Measurements from ENCODE around the gene CCDC171.

CCDC171 gene

GRCh38 chr9:15553528-15553898 lies 670 bp downstream of the CCDC171 start:
- TF ChIP-seq TCF12 (IDR thresholded peaks at IDR 0.05; ENCODE audit: low read depth): no peak
- TF ChIP-seq TAF1 (IDR thresholded peaks at IDR 0.05; ENCODE audit: low read depth): no peak
- TF ChIP-seq, protein P1, sequence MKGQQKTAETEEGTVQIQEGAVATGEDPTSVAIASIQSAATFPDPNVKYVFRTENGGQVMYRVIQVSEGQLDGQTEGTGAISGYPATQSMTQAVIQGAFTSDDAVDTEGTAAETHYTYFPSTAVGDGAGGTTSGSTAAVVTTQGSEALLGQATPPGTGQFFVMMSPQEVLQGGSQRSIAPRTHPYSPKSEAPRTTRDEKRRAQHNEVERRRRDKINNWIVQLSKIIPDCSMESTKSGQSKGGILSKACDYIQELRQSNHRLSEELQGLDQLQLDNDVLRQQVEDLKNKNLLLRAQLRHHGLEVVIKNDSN (IDR thresholded peaks at IDR 0.05): no peak
- TF ChIP-seq MAX (IDR thresholded peaks at IDR 0.05): no peak
- TF ChIP-seq CREB1 (IDR thresholded peaks at IDR 0.05; ENCODE audit: low read depth): no peak
- no peak for TF ChIP-seq RAD21 (IDR thresholded peaks at IDR 0.05; ENCODE audit: low read depth)
- TF ChIP-seq TEAD4 (IDR thresholded peaks at IDR 0.05): no peak
- TF ChIP-seq, protein P2, sequence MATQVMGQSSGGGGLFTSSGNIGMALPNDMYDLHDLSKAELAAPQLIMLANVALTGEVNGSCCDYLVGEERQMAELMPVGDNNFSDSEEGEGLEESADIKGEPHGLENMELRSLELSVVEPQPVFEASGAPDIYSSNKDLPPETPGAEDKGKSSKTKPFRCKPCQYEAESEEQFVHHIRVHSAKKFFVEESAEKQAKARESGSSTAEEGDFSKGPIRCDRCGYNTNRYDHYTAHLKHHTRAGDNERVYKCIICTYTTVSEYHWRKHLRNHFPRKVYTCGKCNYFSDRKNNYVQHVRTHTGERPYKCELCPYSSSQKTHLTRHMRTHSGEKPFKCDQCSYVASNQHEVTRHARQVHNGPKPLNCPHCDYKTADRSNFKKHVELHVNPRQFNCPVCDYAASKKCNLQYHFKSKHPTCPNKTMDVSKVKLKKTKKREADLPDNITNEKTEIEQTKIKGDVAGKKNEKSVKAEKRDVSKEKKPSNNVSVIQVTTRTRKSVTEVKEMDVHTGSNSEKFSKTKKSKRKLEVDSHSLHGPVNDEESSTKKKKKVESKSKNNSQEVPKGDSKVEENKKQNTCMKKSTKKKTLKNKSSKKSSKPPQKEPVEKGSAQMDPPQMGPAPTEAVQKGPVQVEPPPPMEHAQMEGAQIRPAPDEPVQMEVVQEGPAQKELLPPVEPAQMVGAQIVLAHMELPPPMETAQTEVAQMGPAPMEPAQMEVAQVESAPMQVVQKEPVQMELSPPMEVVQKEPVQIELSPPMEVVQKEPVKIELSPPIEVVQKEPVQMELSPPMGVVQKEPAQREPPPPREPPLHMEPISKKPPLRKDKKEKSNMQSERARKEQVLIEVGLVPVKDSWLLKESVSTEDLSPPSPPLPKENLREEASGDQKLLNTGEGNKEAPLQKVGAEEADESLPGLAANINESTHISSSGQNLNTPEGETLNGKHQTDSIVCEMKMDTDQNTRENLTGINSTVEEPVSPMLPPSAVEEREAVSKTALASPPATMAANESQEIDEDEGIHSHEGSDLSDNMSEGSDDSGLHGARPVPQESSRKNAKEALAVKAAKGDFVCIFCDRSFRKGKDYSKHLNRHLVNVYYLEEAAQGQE (IDR thresholded peaks at IDR 0.05; ENCODE audit: low read depth): no peak
- no peak for TF ChIP-seq CEBPB (IDR thresholded peaks at IDR 0.05)
- TF ChIP-seq FOXM1 (IDR thresholded peaks at IDR 0.05; ENCODE audit: borderline replicate concordance, low read depth): no peak
- no peak for TF ChIP-seq EP300 (IDR thresholded peaks at IDR 0.05; ENCODE audit: borderline replicate concordance)
- no peak for TF ChIP-seq YY1 (IDR thresholded peaks at IDR 0.05; ENCODE audit: low read depth)
- no peak for TF ChIP-seq NFIC (IDR thresholded peaks at IDR 0.05)

DNA sequence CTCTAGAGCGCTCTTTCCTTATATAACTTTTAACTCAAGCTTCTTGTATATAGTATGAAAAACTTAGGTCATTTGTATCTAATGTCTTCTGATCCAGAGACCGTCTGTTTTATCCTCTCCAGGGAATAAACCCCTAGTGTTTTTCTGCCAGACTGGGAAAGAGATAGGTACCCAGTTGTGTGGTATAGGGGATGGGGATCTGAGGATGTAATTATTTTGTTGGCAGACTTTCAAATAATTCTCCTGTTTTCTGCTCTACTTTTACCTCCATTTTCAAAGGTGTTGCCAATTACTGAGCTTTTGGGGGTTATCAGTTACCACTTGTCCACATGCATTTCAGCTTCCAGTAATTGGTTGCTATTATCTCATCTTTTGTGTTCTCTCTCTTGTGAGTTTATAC lies 17.9 kb downstream of the CCDC171 start:
- TF ChIP-seq TEAD4 (IDR thresholded peaks at IDR 0.05) (no peak), CEBPB (IDR thresholded peaks at IDR 0.05) (no peak), TCF12 (IDR thresholded peaks at IDR 0.05; ENCODE audit: low read depth) (no peak), FOXM1 (IDR thresholded peaks at IDR 0.05; ENCODE audit: borderline replicate concordance, low read depth) (no peak), ZBTB7A (IDR thresholded peaks at IDR 0.05; ENCODE audit: low read depth) (no peak), MAX (IDR thresholded peaks at IDR 0.05) (no peak), RAD21 (IDR thresholded peaks at IDR 0.05; ENCODE audit: low read depth) (no peak), YY1 (IDR thresholded peaks at IDR 0.05; ENCODE audit: low read depth) (no peak)
- TF ChIP-seq, protein P2 (IDR thresholded peaks at IDR 0.05; ENCODE audit: low read depth): no peak

DNA sequence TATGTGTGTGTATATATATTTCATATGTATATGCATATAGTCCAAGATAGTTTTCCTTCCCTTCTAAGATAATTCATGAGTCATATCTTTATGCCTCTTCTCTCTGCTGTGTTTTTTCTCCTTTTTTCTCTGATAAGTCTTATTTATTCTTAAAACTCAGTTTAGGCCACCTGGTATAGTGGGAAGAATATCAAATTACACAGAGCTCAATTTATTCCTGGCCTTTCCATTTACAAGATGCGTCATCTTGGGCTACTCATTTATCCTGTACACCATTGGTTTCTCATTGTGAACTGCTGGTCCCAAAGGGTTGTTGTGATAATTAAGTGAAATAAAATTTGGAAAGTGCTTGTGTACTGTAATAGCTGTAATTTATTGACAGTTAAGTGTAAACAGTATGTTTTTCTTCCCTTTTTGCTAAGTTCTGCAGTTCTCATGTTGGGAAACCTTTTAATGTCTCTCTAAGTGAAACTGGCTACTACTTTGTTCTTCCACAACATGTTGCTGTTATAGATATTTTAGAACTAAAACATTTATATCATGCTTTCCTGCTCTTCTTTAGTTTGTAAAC lies 19.4 kb downstream of the CCDC171 start:
- no peak for TF ChIP-seq ZBTB7A (IDR thresholded peaks at IDR 0.05; ENCODE audit: low read depth)
- TF ChIP-seq, protein P2 (IDR thresholded peaks at IDR 0.05; ENCODE audit: low read depth): no peak
- no peak for TF ChIP-seq CEBPB (IDR thresholded peaks at IDR 0.05)
- no peak for TF ChIP-seq YY1 (IDR thresholded peaks at IDR 0.05; ENCODE audit: low read depth)
- no peak for TF ChIP-seq FOXM1 (IDR thresholded peaks at IDR 0.05; ENCODE audit: borderline replicate concordance, low read depth)
- no peak for TF ChIP-seq CREB1 (IDR thresholded peaks at IDR 0.05; ENCODE audit: low read depth)
- no peak for TF ChIP-seq TAF1 (IDR thresholded peaks at IDR 0.05; ENCODE audit: low read depth)
- TF ChIP-seq TEAD4 (IDR thresholded peaks at IDR 0.05): no peak
- TF ChIP-seq, protein P1 (IDR thresholded peaks at IDR 0.05): no peak
- no peak for TF ChIP-seq TCF12 (IDR thresholded peaks at IDR 0.05; ENCODE audit: low read depth)
- TF ChIP-seq EGR1 (IDR thresholded peaks at IDR 0.05): no peak

- TF ChIP-seq ZBTB7A (IDR thresholded peaks at IDR 0.05; ENCODE audit: low read depth) (no peak), NFIC (IDR thresholded peaks at IDR 0.05) (no peak), EGR1 (IDR thresholded peaks at IDR 0.05) (no peak), FOXM1 (IDR thresholded peaks at IDR 0.05; ENCODE audit: borderline replicate concordance, low read depth) (no peak), EP300 (IDR thresholded peaks at IDR 0.05; ENCODE audit: borderline replicate concordance) (no peak), MAX (IDR thresholded peaks at IDR 0.05) (no peak), TAF1 (IDR thresholded peaks at IDR 0.05; ENCODE audit: low read depth) (no peak), TCF12 (IDR thresholded peaks at IDR 0.05; ENCODE audit: low read depth) (no peak), YY1 (IDR thresholded peaks at IDR 0.05; ENCODE audit: low read depth) (no peak), CEBPB (IDR thresholded peaks at IDR 0.05) (no peak), RAD21 (IDR thresholded peaks at IDR 0.05; ENCODE audit: low read depth) (no peak), TEAD4 (IDR thresholded peaks at IDR 0.05) (no peak), CREB1 (IDR thresholded peaks at IDR 0.05; ENCODE audit: low read depth) (no peak)
- TF ChIP-seq, protein P1 (IDR thresholded peaks at IDR 0.05): no peak
- TF ChIP-seq, protein P2 (IDR thresholded peaks at IDR 0.05; ENCODE audit: low read depth): no peak
Measured at GRCh38 chr9:15576350-15577050, 23.7 kb downstream of the CCDC171 start.
